ENCODE results near the gene USP20. TPM values are rescaled to one million over a fixed set of nuclear protein-coding genes. Genes with fewer than 3 reads are reported as not detected.

The USP20 gene
- total RNA-seq, 1 donor from 2014 or later: 10.8 TPM

- no peaks in the 10 kb centered on the region for H3K36me3 ChIP-seq
- peak overlapping the region; percentile 15 for H3K4me3 Mint-ChIP-seq
- no peaks in the 10 kb centered on the region for H3K4me1 ChIP-seq
- no peak overlapping the region for H3K9ac ChIP-seq
- peaks cover 20% of the 10 kb centered on the region for H3K36me3 Mint-ChIP-seq
- no peaks in the 10 kb centered on the region for H3K9me3 Mint-ChIP-seq
- peaks cover 7% of the 10 kb centered on the region for H3F3A ChIP-seq (ENCODE audit: low read depth)
- no peaks in the 10 kb centered on the region for H3K27me3 ChIP-seq
- no peaks in the 10 kb centered on the region for H3K9me3 ChIP-seq (ENCODE audit: low read depth)
- no peak for TF ChIP-seq CTCF (IDR thresholded peaks at IDR 0.05)
- TF ChIP-seq EZH2 (IDR thresholded peaks at IDR 0.05): no peak
- TF ChIP-seq EZH2phosphoT487 (IDR thresholded peaks at IDR 0.05): no peak
- no peak for DNase-seq (ENCODE audit: low spot score)
- H3K27me3 Mint-ChIP-seq (ENCODE audit: insufficient read depth, low read depth): peaks cover 2% of the 10 kb centered on the region
- H3K79me2 ChIP-seq (ENCODE audit: low read depth): peaks cover 8% of the 10 kb centered on the region
- no peak overlapping the region for H3K27ac Mint-ChIP-seq
- peaks cover 16% of the 10 kb centered on the region for H4K20me1 ChIP-seq (ENCODE audit: low read depth)
- H3K4me1 Mint-ChIP-seq: no peaks in the 10 kb centered on the region
- H3K4me3 ChIP-seq: no peak overlapping the region
- no peak overlapping the region for H3K4me2 ChIP-seq
- H3K27ac ChIP-seq: no peak overlapping the region
- H2AFZ ChIP-seq (replicated peaks): no peak overlapping the region
These were observed 23.3 kb upstream of the USP20 start for GRCh38 chr9:129811967-129812363.

- H3K4me1 Mint-ChIP-seq: no peaks in the 10 kb centered on the region
- H3K36me3 Mint-ChIP-seq: peaks cover 16% of the 10 kb centered on the region
- H3K27ac Mint-ChIP-seq: no peak overlapping the region
- H3K27ac ChIP-seq: no peak overlapping the region
- H4K20me1 ChIP-seq (ENCODE audit: low read depth): peaks cover 16% of the 10 kb centered on the region
- H3K27me3 ChIP-seq: no peaks in the 10 kb centered on the region
- H2AFZ ChIP-seq (replicated peaks): no peak overlapping the region
- H3K27me3 Mint-ChIP-seq (ENCODE audit: insufficient read depth, low read depth): peaks cover 2% of the 10 kb centered on the region
- H3K79me2 ChIP-seq (ENCODE audit: low read depth): peaks cover 8% of the 10 kb centered on the region
- H3K4me3 ChIP-seq: no peak overlapping the region
- no peak overlapping the region for H3K9ac ChIP-seq
- no peak for TF ChIP-seq CTCF (IDR thresholded peaks at IDR 0.05)
- TF ChIP-seq EZH2phosphoT487 (IDR thresholded peaks at IDR 0.05): no peak
- no peak for TF ChIP-seq EZH2 (IDR thresholded peaks at IDR 0.05)
- H3K36me3 ChIP-seq: no peaks in the 10 kb centered on the region
- no peak overlapping the region for H3K4me3 Mint-ChIP-seq
- no peaks in the 10 kb centered on the region for H3K9me3 Mint-ChIP-seq
- H3K4me2 ChIP-seq: no peak overlapping the region
- H3K4me1 ChIP-seq: no peaks in the 10 kb centered on the region
- no peak for DNase-seq (ENCODE audit: low spot score)
- H3F3A ChIP-seq (ENCODE audit: low read depth): peaks cover 7% of the 10 kb centered on the region
- H3K9me3 ChIP-seq (ENCODE audit: low read depth): no peaks in the 10 kb centered on the region
These were observed 22.9 kb upstream of the USP20 start for GRCh38 chr9:129812385-129812784.

GRCh38 chr9:129813661-129814060 is 21.6 kb upstream of the USP20 start:
- H3K36me3 Mint-ChIP-seq: peaks cover 20% of the 10 kb centered on the region

More at GRCh38 chr9:129813661-129814060, 21.6 kb upstream of the USP20 start:
- Mint-ChIP-seq H3K9me3 (no peaks in the 10 kb centered on the region), H3K4me1 (no peaks in the 10 kb centered on the region), H3K27ac (no peak overlapping the region), H3K4me3 (no peak overlapping the region), H3K27me3 (ENCODE audit: insufficient read depth, low read depth) (peaks cover 2% of the 10 kb centered on the region)
- H3K27me3 ChIP-seq: no peaks in the 10 kb centered on the region
- no peaks in the 10 kb centered on the region for H3K4me1 ChIP-seq
- peaks cover 7% of the 10 kb centered on the region for H3F3A ChIP-seq (ENCODE audit: low read depth)
- no peak overlapping the region for H3K4me2 ChIP-seq
- no peak for DNase-seq (ENCODE audit: low spot score)
- no peak overlapping the region for H2AFZ ChIP-seq (replicated peaks)
- H3K4me3 ChIP-seq: no peak overlapping the region
- H3K79me2 ChIP-seq (ENCODE audit: low read depth): peaks cover 8% of the 10 kb centered on the region
- no peaks in the 10 kb centered on the region for H3K9me3 ChIP-seq (ENCODE audit: low read depth)
- no peak overlapping the region for H3K9ac ChIP-seq
- TF ChIP-seq EZH2 (IDR thresholded peaks at IDR 0.05) (no peak), CTCF (IDR thresholded peaks at IDR 0.05) (no peak), EZH2phosphoT487 (IDR thresholded peaks at IDR 0.05) (no peak)
- H4K20me1 ChIP-seq (ENCODE audit: low read depth): peaks cover 16% of the 10 kb centered on the region
- no peaks in the 10 kb centered on the region for H3K36me3 ChIP-seq
- no peak overlapping the region for H3K27ac ChIP-seq

Measured in neural progenitor cell (in vitro differentiated cells).